Spinal cord (tissue), 10 donors: ENCODE measurements around the gene OXCT2. TPM values are rescaled to one million over a fixed set of nuclear protein-coding genes. Genes with fewer than 3 reads are reported as not detected.
"Not testable (repeated sequence)": the region's sequence is repeated elsewhere in the genome, so short reads cannot be mapped to it uniquely, and the experiment has no call there.

ENCODE experiments used
- DNase-seq, 6 donors: peaks; one replicate each; pipeline versions ENCODE4 v3.0.0 to v3.0.0-alpha.2; 2013 to 2015; ENCODE audit warnings: low spot score in 6 of 6, low read depth in 4 of 6
- H3K27ac ChIP-seq: one replicate; pipeline ENCODE4 v1.5.1; 2013; ENCODE audit warnings: low read depth, low read length, control low read depth
- H3K27me3 ChIP-seq: one replicate; pipeline ENCODE4 v1.6.1; 2013; ENCODE audit warnings: low read length; ENCODE audit not compliant: control insufficient read depth, insufficient read depth
- H3K36me3 ChIP-seq: one replicate; pipeline ENCODE4 v1.6.1; 2013; ENCODE audit warnings: low read length; ENCODE audit not compliant: control insufficient read depth, insufficient read depth
- H3K4me1 ChIP-seq: one replicate; pipeline ENCODE4 v1.6.1; 2013; ENCODE audit warnings: low read length; ENCODE audit not compliant: control insufficient read depth, insufficient read depth
- H3K4me3 ChIP-seq: one replicate; pipeline ENCODE4 v1.5.1; 2013; ENCODE audit warnings: low read depth, low read length, control low read depth
- H3K9me3 ChIP-seq: one replicate; pipeline ENCODE4 v1.6.1; 2013; ENCODE audit warnings: low read length; ENCODE audit not compliant: control insufficient read depth, insufficient read depth
- WGBS: methylation state at CpG from one replicate; pipeline ENCODE4 v1.1.5; 2013; ENCODE audit warnings: missing lambda C conversion rate; ENCODE audit not compliant: insufficient coverage; 5-methylcytosine and 5-hydroxymethylcytosine counted together
- long read RNA-seq, 4 donors: transcript quantifications; one replicate each; lab custom pipeline, GENCODE V29; 2026
- polyA plus RNA-seq, 2 donors: library from polyadenylated mRNA; unstranded; fragments of 120-200 nt; gene quantifications; one replicate each; pipeline ENCODE4 v1.2.1, GENCODE V29; 2013; ENCODE audit not compliant: insufficient read length in 2 of 2
- total RNA-seq, 2 donors: library from RNA; depleted of rRNA in 1 of 2; stranded (reverse); fragments of 120-200 nt in 1 of 2; fragments of >200 nt in 1 of 2; gene quantifications; one replicate each; pipeline versions ENCODE4 v1.2.3 to v1.2.4, GENCODE V29; 2013 to 2014
- donor health status: healthy.

OXCT2 gene
- total RNA-seq (1 to 10 TPM; 1.8 to 3.0 TPM), polyA plus RNA-seq (1 to 10 TPM; 2.3 to 3.1 TPM)
- long read RNA-seq, donor 1 = 0 reads
- long read RNA-seq, donor 2 = 0 reads
- long read RNA-seq, donor 3, partial matches to known transcripts = 0 of 1 reads
- long read RNA-seq, donor 3, other reads (novel, unspliced or antisense) = 0 of 1 reads
- long read RNA-seq, donor 4 = 0 reads

- H3K36me3 ChIP-seq, H3K4me1 ChIP-seq, H3K9me3 ChIP-seq, H3K4me3 ChIP-seq, DNase-seq, H3K27ac ChIP-seq, H3K27me3 ChIP-seq: not testable (repeated sequence)
- WGBS = under 1% methylated on average over 23 of the region's 57 CpGs
Observed at GRCh38 chr1:39771022-39771532, at the start of gene OXCT2. Gene OXCT2, minus strand, starts transcription at chr1:39771348. Its CDS starts 93 bp downstream, at chr1:39771255.

- Histone ChIP-seq H3K4me3 (no peak overlapping the region), H3K4me1 (no peaks in the 10 kb centered on the region), H3K9me3 (no peaks in the 10 kb centered on the region), H3K36me3 (peaks cover 3% of the 10 kb centered on the region), H3K27me3 (no peaks in the 10 kb centered on the region), H3K27ac (no peak overlapping the region)
- DNase-seq = no peak
- WGBS = 89% methylated on average over 19 of the region's 22 CpGs
Observed at GRCh38 chr1:39819091-39819812, 48.1 kb upstream of the OXCT2 start.

- Histone ChIP-seq H3K9me3 (no peaks in the 10 kb centered on the region), H3K4me1 (no peaks in the 10 kb centered on the region), H3K27ac (no peak overlapping the region), H3K4me3 (no peak overlapping the region), H3K36me3 (peaks cover 3% of the 10 kb centered on the region), H3K27me3 (no peaks in the 10 kb centered on the region)
- WGBS = 92% methylated on average over 2 of the region's 2 CpGs
- no peak for DNase-seq
Observed at GRCh38 chr1:39818482-39818881, 47.3 kb upstream of the OXCT2 start.

GRCh38 chr1:39817091-39817932 lies 46.2 kb upstream of the OXCT2 start:
- 78% methylated on average over 13 of the region's 24 CpGs for WGBS
- H3K9me3 ChIP-seq, DNase-seq, H3K4me3 ChIP-seq, H3K27me3 ChIP-seq, H3K27ac ChIP-seq, H3K4me1 ChIP-seq, H3K36me3 ChIP-seq: not testable (repeated sequence)

- no peaks in the 10 kb centered on the region for H3K4me1 ChIP-seq
- H3K27me3 ChIP-seq = no peaks in the 10 kb centered on the region
- WGBS = 3% methylated on average over 5 of the region's 11 CpGs
- DNase-seq = peak; percentile 17 to 91 (median 46)
- no peak overlapping the region for H3K4me3 ChIP-seq
- no peak overlapping the region for H3K27ac ChIP-seq
- no peaks in the 10 kb centered on the region for H3K9me3 ChIP-seq
- peaks cover 3% of the 10 kb centered on the region for H3K36me3 ChIP-seq
Observed at GRCh38 chr1:39816415-39817090, 45.4 kb upstream of the OXCT2 start.

GRCh38 chr1:39812913-39813312 lies 41.8 kb upstream of the OXCT2 start:
- no peak overlapping the region for H3K4me3 ChIP-seq
- no peaks in the 10 kb centered on the region for H3K9me3 ChIP-seq
- H3K27ac ChIP-seq = no peak overlapping the region
- no peaks in the 10 kb centered on the region for H3K4me1 ChIP-seq
- no peaks in the 10 kb centered on the region for H3K27me3 ChIP-seq
- no peak for DNase-seq
- H3K36me3 ChIP-seq = no peaks in the 10 kb centered on the region
- 80% methylated on average over 1 of the region's 3 CpGs for WGBS

- Histone ChIP-seq H3K27ac (no peak overlapping the region), H3K4me3 (no peak overlapping the region), H3K4me1 (no peaks in the 10 kb centered on the region), H3K36me3 (no peaks in the 10 kb centered on the region), H3K27me3 (no peaks in the 10 kb centered on the region), H3K9me3 (peaks cover 1% of the 10 kb centered on the region)
- no peak for DNase-seq
- no CpG with 5 or more reads among the region's 8 CpGs for WGBS
Observed at GRCh38 chr1:39808784-39809517, 37.8 kb upstream of the OXCT2 start.

- Histone ChIP-seq H3K4me3 (no peak overlapping the region), H3K9me3 (peaks cover 1% of the 10 kb centered on the region), H3K4me1 (no peaks in the 10 kb centered on the region), H3K27me3 (no peaks in the 10 kb centered on the region), H3K36me3 (no peaks in the 10 kb centered on the region), H3K27ac (no peak overlapping the region)
- 100% methylated on average over 1 of the region's 2 CpGs for WGBS
- DNase-seq = no peak
Observed at GRCh38 chr1:39805385-39805784, 34.2 kb upstream of the OXCT2 start.
